OCI-LY7 (cell line): Measurements from ENCODE around the gene CSF2RB. TPM values are rescaled to one million over a fixed set of nuclear protein-coding genes. Genes with fewer than 3 reads are reported as not detected.

Experiments used
- BruUV-seq: library from RNA; stranded (reverse); fragments of 400-500 nt; replicated peaks from 2 replicates; lab custom pipeline; 2021; lab: Mats Ljungman, UMichigan
- CTCF ChIA-PET: fragments of 300-600 bp; sonication (Branson Sonifier 250); formaldehyde crosslinking; loops from one replicate; lab custom pipeline; 2022; ENCODE audit warnings: antibody characterized with exemption; ENCODE audit not compliant: unreplicated experiment; lab: Charles Lee
- POLR2A ChIA-PET: fragments of 300-600 bp; sonication (Branson Sonifier 250); formaldehyde crosslinking; loops from one replicate; lab custom pipeline; 2022; ENCODE audit warnings: antibody characterized with exemption; lab: Charles Lee
- DNase-seq: peaks from one replicate; pipeline ENCODE4 v3.0.0-alpha.2; 2015; ENCODE audit warnings: low spot score
- H2AFZ ChIP-seq: fragments of 200-600 bp; sonication (generic), shearing (Covaris generic); 2 replicates; pipeline ENCODE4 v1.6.1; 2014; ENCODE audit warnings: mild to moderate bottlenecking, antibody characterized with exemption, low read length, moderate library complexity
- H3K27ac ChIP-seq: fragments of 200-600 bp; sonication (generic); 2 replicates; pipeline ENCODE4 v1.5.1; 2014; ENCODE audit warnings: mixed run types, low read depth, mild to moderate bottlenecking, moderate library complexity, low read length, inconsistent platforms; ENCODE audit not compliant: poor library complexity, severe bottlenecking
- H3K36me3 ChIP-seq: fragments of 200-600 bp; sonication (generic); 2 replicates; pipeline ENCODE4 v1.6.1; 2014; ENCODE audit warnings: mild to moderate bottlenecking, antibody characterized with exemption, low read length, moderate library complexity, mixed read lengths; ENCODE audit not compliant: insufficient read depth
- H3K4me1 ChIP-seq: fragments of 200-600 bp; sonication (generic); 2 replicates; pipeline ENCODE4 v1.5.1; 2014; ENCODE audit warnings: mild to moderate bottlenecking, low read length; ENCODE audit not compliant: insufficient read depth, poor library complexity, severe bottlenecking
- H3K4me2 ChIP-seq: fragments of 200-600 bp; sonication (generic); 2 replicates; pipeline ENCODE4 v1.6.1; 2014; ENCODE audit warnings: mild to moderate bottlenecking, low read length
- H3K4me3 ChIP-seq: fragments of 200-600 bp; sonication (generic); 2 replicates; pipeline ENCODE4 v1.5.1; 2014; ENCODE audit warnings: mild to moderate bottlenecking, low read depth, low read length; ENCODE audit not compliant: poor library complexity, severe bottlenecking
- H3K79me2 ChIP-seq: fragments of 200-600 bp; sonication (generic); 2 replicates; pipeline ENCODE4 v1.6.1; 2016; ENCODE audit warnings: low read depth, mild to moderate bottlenecking, low read length, moderate library complexity, mixed read lengths; ENCODE audit not compliant: insufficient read depth
- H3K9me2 ChIP-seq: fragments of 200-600 bp; sonication (generic); 2 replicates; pipeline ENCODE4 v1.6.1; 2016; ENCODE audit warnings: mild to moderate bottlenecking, low read length, mixed read lengths; ENCODE audit not compliant: insufficient read depth
- H3K9me3 ChIP-seq: fragments of 200-600 bp; sonication (generic); 2 replicates; pipeline ENCODE4 v1.6.1; 2014; ENCODE audit warnings: mild to moderate bottlenecking, mixed run types, low read length, mixed read lengths
- H4K20me1 ChIP-seq: fragments of 200-600 bp; sonication (generic); 2 replicates; pipeline ENCODE4 v1.6.1; 2014; ENCODE audit warnings: mild to moderate bottlenecking, antibody characterized with exemption, low read length, moderate library complexity, mixed read lengths; ENCODE audit not compliant: insufficient read depth
- CTCF ChIP-seq: fragments of 200-600 bp; sonication (generic); conservative IDR thresholded peaks from 2 replicates; pipeline ENCODE4 v1.5.1; 2014; ENCODE audit warnings: mild to moderate bottlenecking, antibody characterized with exemption, low read length, moderate library complexity, mixed read lengths
- EZH2phosphoT487 ChIP-seq: fragments of 200-600 bp; sonication (generic); IDR thresholded peaks from 2 replicates; pipeline ENCODE4 v1.6.1; 2018; ENCODE audit warnings: low read depth, borderline replicate concordance, mild to moderate bottlenecking, mixed run types, antibody characterized with exemption, low read length, moderate library complexity, mixed read lengths
- intact Hi-C: fragments of 100-400 bp; cut with micrococcal nuclease; formaldehyde crosslinking; loops from one replicate; pipeline ENCODE4 v1.10.0; 2022; ENCODE audit not compliant: unreplicated experiment
- total RNA-seq, 2 experiments: library from RNA; depleted of rRNA in 1 of 2; stranded (reverse); fragments of >200 nt in 1 of 2; shearing (Covaris generic) in 1 of 2; gene quantifications; 2 replicates each; pipeline ENCODE4 v1.2.3, GENCODE V29; 2014 to 2022

Gene CSF2RB
- total RNA-seq, 2 experiments from 2014 or later = 6.2 to 23.4 TPM

GRCh38 chr22:36938886-36939285, 25.5 kb downstream of the CSF2RB start:
- no peak overlapping the region for H3K4me3 ChIP-seq
- ChIA-PET POLR2A (no interaction called here), CTCF (no interaction called here)
- H4K20me1 ChIP-seq = no peaks in the 10 kb centered on the region
- H3K4me2 ChIP-seq = no peak overlapping the region
- intact Hi-C loops = no loop called here
- no peaks in the 10 kb centered on the region for H3K79me2 ChIP-seq
- no peak overlapping the region for H2AFZ ChIP-seq
- DNase-seq = no peak
- H3K9me2 ChIP-seq = no peaks in the 10 kb centered on the region
- H3K36me3 ChIP-seq = no peaks in the 10 kb centered on the region
- H3K27ac ChIP-seq = no peak overlapping the region
- no TSS peak for BruUV-seq
- H3K4me1 ChIP-seq = peaks cover 17% of the 10 kb centered on the region
- TF ChIP-seq CTCF (no peak), EZH2phosphoT487 (no peak)
- no peaks in the 10 kb centered on the region for H3K9me3 ChIP-seq

- Histone ChIP-seq H4K20me1 (no peaks in the 10 kb centered on the region), H3K79me2 (no peaks in the 10 kb centered on the region), H3K4me2 (peak overlapping the region; percentile 34), H3K9me2 (no peaks in the 10 kb centered on the region), H3K27ac (no peak overlapping the region), H3K9me3 (no peaks in the 10 kb centered on the region), H3K36me3 (no peaks in the 10 kb centered on the region), H2AFZ (peak overlapping the region; percentile 52), H3K4me1 (peaks cover 17% of the 10 kb centered on the region), H3K4me3 (peak overlapping the region; percentile 29)
- peak; percentile 33 for DNase-seq
- ChIA-PET CTCF (no interaction called here), POLR2A (no interaction called here)
- BruUV-seq = no TSS peak
- intact Hi-C loops = no loop called here
- no peak for TF ChIP-seq CTCF
- no peak for TF ChIP-seq EZH2phosphoT487
These were observed 27.2 kb downstream of the CSF2RB start for GRCh38 chr22:36940676-36941075.

- peaks cover 11% of the 10 kb centered on the region for H3K4me1 ChIP-seq
- no peaks in the 10 kb centered on the region for H3K36me3 ChIP-seq
- DNase-seq = no peak
- no peaks in the 10 kb centered on the region for H4K20me1 ChIP-seq
- ChIA-PET CTCF (no interaction called here), POLR2A (no interaction called here)
- no peaks in the 10 kb centered on the region for H3K9me3 ChIP-seq
- no peak overlapping the region for H3K27ac ChIP-seq
- TF ChIP-seq EZH2phosphoT487 (no peak), CTCF (no peak)
- intact Hi-C loops = no loop called here
- no peaks in the 10 kb centered on the region for H3K9me2 ChIP-seq
- no TSS peak for BruUV-seq
- no peak overlapping the region for H3K4me2 ChIP-seq
- H2AFZ ChIP-seq = no peak overlapping the region
- H3K4me3 ChIP-seq = no peak overlapping the region
- H3K79me2 ChIP-seq = no peaks in the 10 kb centered on the region
These were observed 29.1 kb downstream of the CSF2RB start for GRCh38 chr22:36942556-36942955.
